SU-DHL-6 (cell line): Measurements from ENCODE around the gene TTC12.

Source experiments
- CTCF ChIP-seq: fragments of 200-600 bp; sonication (generic); IDR thresholded peaks from one replicate; pipeline ENCODE4 v1.5.1; 2017; ENCODE audit warnings: antibody characterized with exemption, mild to moderate bottlenecking, low read length, moderate library complexity; ENCODE audit not compliant: insufficient read depth, poor library complexity, severe bottlenecking
- EZH2phosphoT487 ChIP-seq: fragments of 200-600 bp; sonication (generic), shearing (Covaris generic); conservative IDR thresholded peaks from 2 replicates; pipeline ENCODE4 v1.6.1; 2018; ENCODE audit warnings: mild to moderate bottlenecking, antibody characterized with exemption, low read length, moderate library complexity, mixed read lengths

GRCh38 chr11:113271551-113272245 is 42.7 kb upstream of the TTC12 start:
- TF ChIP-seq CTCF (no peak), EZH2phosphoT487 (no peak)
